HepG2 (cell line): ENCODE measurements around the gene ZIC2. TPM values are rescaled to one million over a fixed set of nuclear protein-coding genes. Genes with fewer than 3 reads are reported as not detected.

ENCODE experiments used
- ATAC-seq: fragments of 200-7000 bp; cut with Tn5 transposase; 3 replicates; pipeline ENCODE4 v1.9.1; 2020; ENCODE audit warnings: mild to moderate bottlenecking, moderate library complexity
- BruUV-seq: library from RNA; stranded (reverse); fragments of 400-500 nt; replicated peaks from 2 replicates; lab custom pipeline; 2021; lab: Mats Ljungman, UMichigan
- CTCF ChIA-PET: fragments of 300-600 bp; formaldehyde crosslinking; extraction: SDS; loops from one replicate; lab custom pipeline; 2021; ENCODE audit warnings: low total read pairs, inconsistent platforms, low intra/inter-chr PET ratio; lab: Yijun Ruan, JAX
- POLR2A ChIA-PET: fragments of 350-600 bp; sonication (Branson Sonifier 250); formaldehyde crosslinking; loops from one replicate; lab custom pipeline; 2020; ENCODE audit warnings: antibody characterized with exemption, inconsistent platforms; lab: Yijun Ruan, JAX
- DNase-seq: peaks from one replicate; pipeline ENCODE4 v3.0.0-alpha.2; 2015; ENCODE audit warnings: low spot score
- FAIRE-seq: peaks from 3 replicates; lab custom pipeline; 2011; peaks lifted over from hg19 to GRCh38; lab: Jason Lieb, UNC
- H2AFZ ChIP-seq: one replicate; pipeline ENCODE4 v1.6.1; 2011; ENCODE audit warnings: low read length, inconsistent platforms
- H3K27ac ChIP-seq: fragments of 300-600 bp; 3 replicates; pipeline ENCODE4 v1.8.0; 2011; ENCODE audit warnings: mixed run types, mild to moderate bottlenecking, mixed read lengths, low read length, inconsistent platforms; ENCODE audit not compliant: insufficient read depth; ENCODE audit errors: extremely low read length
- H3K27me3 ChIP-seq, 2 experiments: fragments of 200-600 bp in 1 of 2; 2 replicates in 1 of 2; 3 replicates in 1 of 2; pipeline versions ENCODE4 v1.6.0 to v1.8.0; 2011; ENCODE audit warnings: low read length in 2 of 2, mild to moderate bottlenecking in 2 of 2, moderate library complexity in 2 of 2, inconsistent platforms in 1 of 2; ENCODE audit not compliant: insufficient read depth in 2 of 2, control insufficient read depth in 1 of 2
- H3K36me3 ChIP-seq, 2 experiments: fragments of 200-600 bp in 1 of 2; replicated peaks in 1 of 2; 2 replicates in 1 of 2; 3 replicates in 1 of 2; pipeline versions ENCODE4 v1.5.1 to v1.8.0; 2011; ENCODE audit warnings: low read length in 2 of 2, inconsistent platforms in 1 of 2; ENCODE audit not compliant: insufficient read depth in 2 of 2, control insufficient read depth in 1 of 2
- H3K4me1 ChIP-seq: 2 replicates; pipeline ENCODE4 v1.5.1; 2012; ENCODE audit warnings: low read length, inconsistent platforms; ENCODE audit not compliant: insufficient read depth
- H3K4me2 ChIP-seq: 2 replicates; pipeline ENCODE4 v1.6.0; 2011; ENCODE audit warnings: low read depth, low read length, inconsistent platforms
- H3K4me3 ChIP-seq, 3 experiments: fragments of 200-600 bp in 1 of 3; sonication (generic), shearing (Covaris generic) in 1 of 3; replicated peaks in 1 of 3; 2 replicates each; pipeline ENCODE4 v1.5.1; 2011 to 2016; ENCODE audit warnings: low read length in 3 of 3, inconsistent platforms in 2 of 3, low read depth in 2 of 3, mild to moderate bottlenecking in 2 of 3, control low read depth in 1 of 3, mixed read lengths in 1 of 3; ENCODE audit not compliant: insufficient read depth in 1 of 3
- H3K79me2 ChIP-seq: one replicate; pipeline ENCODE4 v1.6.1; 2011; ENCODE audit warnings: low read length, inconsistent platforms; ENCODE audit not compliant: insufficient read depth
- H3K9ac ChIP-seq: 2 replicates; pipeline ENCODE4 v1.6.0; 2011; ENCODE audit warnings: mild to moderate bottlenecking, low read depth, low read length, inconsistent platforms; ENCODE audit not compliant: insufficient read depth
- H3K9me3 ChIP-seq: 2 replicates; pipeline ENCODE4 v1.5.1; 2012; ENCODE audit warnings: mild to moderate bottlenecking, low read length
- H4K20me1 ChIP-seq: 2 replicates; pipeline ENCODE4 v1.6.0; 2011; ENCODE audit warnings: inconsistent platforms, mild to moderate bottlenecking, low read length, moderate library complexity; ENCODE audit not compliant: insufficient read depth
- ARID3A ChIP-seq: IDR thresholded peaks from 2 replicates; pipeline ENCODE4 v1.6.1; 2012; ENCODE audit warnings: low read depth, low read length, improper control_type of control experiment
- KDM2A ChIP-seq: sonication (generic); formaldehyde crosslinking; IDR thresholded peaks from 2 replicates; pipeline ENCODE4 v1.4.0; 2020; ENCODE audit warnings: low read depth, missing genetic modification reagents, borderline replicate concordance
- REST ChIP-seq, 2 experiments: IDR thresholded peaks; 2 replicates each; pipeline ENCODE4 v1.6.1; 2011 to 2012; ENCODE audit warnings: low read length in 2 of 2, borderline replicate concordance in 1 of 2, low read depth in 1 of 2, mild to moderate bottlenecking in 1 of 2, moderate library complexity in 1 of 2
- TCF12 ChIP-seq, 2 experiments: fragments of 450-650 bp in 1 of 2; sonication (generic) in 1 of 2; formaldehyde crosslinking in 1 of 2; IDR thresholded peaks; 2 replicates each; pipeline versions ENCODE4 v1.6.1 to v1.8.0; 2017 to 2022; ENCODE audit warnings: antibody characterized with exemption in 1 of 2, mild to moderate bottlenecking in 1 of 2, missing genetic modification reagents in 1 of 2, moderate library complexity in 1 of 2
- ZHX2 ChIP-seq, 2 experiments: sonication (generic) in 1 of 2; formaldehyde crosslinking in 1 of 2; IDR thresholded peaks; 2 replicates each; pipeline versions ENCODE4 v1.6.1 to v1.9.0; 2014 to 2022; ENCODE audit warnings: antibody characterized with exemption in 1 of 2, borderline replicate concordance in 1 of 2, inconsistent platforms in 1 of 2, low read depth in 1 of 2, missing genetic modification reagents in 1 of 2
- WGBS: methylation state at CpG from one replicate; pipeline ENCODE4 v1.1.6; 2017; ENCODE audit warnings: low lambda C conversion rate; 5-methylcytosine and 5-hydroxymethylcytosine counted together
- in situ Hi-C: cut with HindIII; loops from 2 replicates; pipeline ENCODE4 v1.10.0; 2017; ENCODE audit warnings: low pct_unique_long_range_greater_than_20kb; ENCODE audit not compliant: extremely low pct_ligation_motif_present
- intact Hi-C: fragments of 100-400 bp; cut with micrococcal nuclease; formaldehyde crosslinking; loops from one replicate; pipeline ENCODE4 v1.10.0; 2022; ENCODE audit not compliant: unreplicated experiment
- polyA plus RNA-seq, 8 experiments: library from polyadenylated mRNA; depleted of rRNA in 3 of 8; stranded (reverse) in 7 of 8; unstranded in 1 of 8; fragments of >200 nt; fragmentation: Illumina TruSeq in 4 of 8; extraction: Trizol in 4 of 8; gene quantifications; 2 replicates each; pipeline versions ENCODE4 v1.2.1 to v1.2.3, GENCODE V29; 2011 to 2016; ENCODE audit warnings: low read depth in 4 of 8, missing spikeins in 1 of 8, mixed read lengths in 1 of 8; ENCODE audit not compliant: insufficient read depth in 1 of 8
- total RNA-seq, 5 experiments: library from RNA; depleted of rRNA; stranded (reverse); fragments of >200 nt; fragmentation: Illumina TruSeq; extraction: Trizol; gene quantifications; 2 replicates each; pipeline ENCODE4 v1.2.3, GENCODE V29; 2016; ENCODE audit warnings: low read depth in 1 of 5

The ZIC2 gene
- total and polyA plus RNA-seq, 2 of the 13 experiments (the other 11 are each of a cell fraction or from before 2014, with no cell fraction given), result 0.13 TPM; not detected in 1

GRCh38 chr13:99990126-99990977, 8.8 kb downstream of the ZIC2 start (continued):
- TF ChIP-seq REST (IDR thresholded peaks at IDR 0.05; ENCODE audit: borderline replicate concordance in 1 of 2, low read depth in 1 of 2, low read length in 2 of 2), result no peak

GRCh38 chr13:99991013-99991827, 9.6 kb downstream of the ZIC2 start:
- ChIA-PET CTCF (no interaction called here), POLR2A (no interaction called here)
- FAIRE-seq (no peak), ATAC-seq (peak; percentile 28), DNase-seq (no peak)
- intact Hi-C loops, result no loop called here
- in situ Hi-C loops, result no loop called here
- 80% methylated on average over 24 of the region's 35 CpGs for WGBS
- H2AFZ ChIP-seq, result no peak overlapping the region
- no peak for TF ChIP-seq ZHX2 (IDR thresholded peaks at IDR 0.05; ENCODE audit: low read depth)
- no peak for TF ChIP-seq ZHX2 (CRISPR knock-in tag; IDR thresholded peaks at IDR 0.05; ENCODE audit: borderline replicate concordance)
- TF ChIP-seq TCF12 (IDR thresholded peaks at IDR 0.05), result no peak
- no peak for TF ChIP-seq TCF12 (CRISPR knock-in tag; IDR thresholded peaks at IDR 0.05)
- TF ChIP-seq KDM2A, result no peak
- no peak for TF ChIP-seq ARID3A
- no peak overlapping the region for H3K9ac ChIP-seq
- H3K4me2 ChIP-seq, result no peak overlapping the region
- no TSS peak for BruUV-seq
- no peaks in the 10 kb centered on the region for H3K79me2 ChIP-seq
- no peak overlapping the region for H3K27ac ChIP-seq
- H3K27me3 ChIP-seq, result peaks cover 4 to 49% of the 10 kb centered on the region in 2 experiments; a peak in 4 of 5 replicates
- H3K36me3 ChIP-seq, result no peaks in the 10 kb centered on the region
- no peaks in the 10 kb centered on the region for H3K9me3 ChIP-seq
- no peaks in the 10 kb centered on the region for H4K20me1 ChIP-seq
- H3K4me1 ChIP-seq, result peaks cover 17% of the 10 kb centered on the region
- H3K4me3 ChIP-seq, result no peak overlapping the region
